Fibroblast of the aortic adventitia (primary cell): ENCODE results near the gene ATP5PB. TPM values are rescaled to one million over a fixed set of nuclear protein-coding genes. Genes with fewer than 3 reads are reported as not detected.
A peak's percentile ranks its signal among the peaks of the same experiment; 100 is the strongest.

Experiments
- DNase-seq: peaks from one replicate; pipeline ENCODE4 v3.0.0-alpha.2; 2010; ENCODE audit warnings: low read depth
- H3K4me3 ChIP-seq: 2 replicates; pipeline ENCODE4 v1.5.1; 2011; ENCODE audit warnings: low read depth, mild to moderate bottlenecking, control low read depth, low read length, moderate library complexity
- total RNA-seq: library from RNA; depleted of rRNA; stranded (reverse); fragments of >200 nt; gene quantifications from 2 replicates; pipeline ENCODE4 v1.2.3, GENCODE V29; 2012; ENCODE audit warnings: low replicate concordance
- TF ChIP-seq, protein P1 (sequence below): IDR thresholded peaks from 2 replicates; pipeline ENCODE4 v1.5.1; 2011; ENCODE audit warnings: mild to moderate bottlenecking, low read length, control low read depth, inconsistent platforms; ENCODE audit not compliant: insufficient read depth

ATP5PB gene
- total RNA-seq, 1 donor = 301 TPM

- DNase-seq = no peak
- TF ChIP-seq, protein P1, sequence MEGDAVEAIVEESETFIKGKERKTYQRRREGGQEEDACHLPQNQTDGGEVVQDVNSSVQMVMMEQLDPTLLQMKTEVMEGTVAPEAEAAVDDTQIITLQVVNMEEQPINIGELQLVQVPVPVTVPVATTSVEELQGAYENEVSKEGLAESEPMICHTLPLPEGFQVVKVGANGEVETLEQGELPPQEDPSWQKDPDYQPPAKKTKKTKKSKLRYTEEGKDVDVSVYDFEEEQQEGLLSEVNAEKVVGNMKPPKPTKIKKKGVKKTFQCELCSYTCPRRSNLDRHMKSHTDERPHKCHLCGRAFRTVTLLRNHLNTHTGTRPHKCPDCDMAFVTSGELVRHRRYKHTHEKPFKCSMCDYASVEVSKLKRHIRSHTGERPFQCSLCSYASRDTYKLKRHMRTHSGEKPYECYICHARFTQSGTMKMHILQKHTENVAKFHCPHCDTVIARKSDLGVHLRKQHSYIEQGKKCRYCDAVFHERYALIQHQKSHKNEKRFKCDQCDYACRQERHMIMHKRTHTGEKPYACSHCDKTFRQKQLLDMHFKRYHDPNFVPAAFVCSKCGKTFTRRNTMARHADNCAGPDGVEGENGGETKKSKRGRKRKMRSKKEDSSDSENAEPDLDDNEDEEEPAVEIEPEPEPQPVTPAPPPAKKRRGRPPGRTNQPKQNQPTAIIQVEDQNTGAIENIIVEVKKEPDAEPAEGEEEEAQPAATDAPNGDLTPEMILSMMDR = no peak
- H3K4me3 ChIP-seq = no peak overlapping the region
Observed at GRCh38 chr1:111453706-111454105, 4.4 kb downstream of the ATP5PB start.

DNA sequence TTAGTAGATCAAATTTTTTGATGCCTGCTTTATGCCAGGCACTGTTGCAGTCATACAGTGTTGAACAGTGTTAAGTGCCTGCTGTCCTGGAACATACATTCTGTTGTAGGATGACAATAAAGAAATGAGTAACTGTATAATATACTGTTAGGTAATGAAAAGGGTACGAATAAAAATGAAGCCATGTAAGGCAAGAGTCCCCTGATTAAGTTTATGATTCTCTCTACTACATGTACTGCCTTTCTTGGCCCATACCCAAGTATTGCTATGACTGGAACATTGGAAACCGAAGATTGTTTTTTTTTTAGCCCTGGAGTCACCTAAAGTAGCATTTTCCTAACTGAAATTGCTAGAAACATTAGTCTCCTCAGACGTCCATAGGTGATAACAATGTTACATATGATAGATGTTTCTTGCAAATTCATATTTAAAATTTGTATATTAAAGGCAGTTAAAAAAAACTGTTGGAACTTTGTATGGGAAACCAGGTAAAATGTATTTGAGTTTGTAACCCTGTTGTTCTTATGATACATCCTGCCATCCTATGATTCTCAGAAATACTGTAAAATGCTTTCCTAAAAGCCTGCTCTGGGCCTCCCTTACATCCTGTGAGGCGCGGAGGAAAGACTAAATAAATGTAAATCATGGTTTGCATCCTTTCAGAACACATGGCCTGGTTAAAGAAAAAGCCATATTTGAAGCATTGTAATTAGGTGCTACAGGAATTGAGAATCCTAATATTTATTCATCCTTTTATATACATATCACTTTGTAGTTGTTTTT lies 5.8 kb downstream of the ATP5PB start:
- no peak for DNase-seq
- TF ChIP-seq, protein P1 = no peak
- H3K4me3 ChIP-seq = no peak overlapping the region

- H3K4me3 ChIP-seq = no peak overlapping the region
- no peak for DNase-seq
- TF ChIP-seq, protein P1 = no peak
Observed at GRCh38 chr1:111455642-111456031, 6.4 kb downstream of the ATP5PB start.

DNA sequence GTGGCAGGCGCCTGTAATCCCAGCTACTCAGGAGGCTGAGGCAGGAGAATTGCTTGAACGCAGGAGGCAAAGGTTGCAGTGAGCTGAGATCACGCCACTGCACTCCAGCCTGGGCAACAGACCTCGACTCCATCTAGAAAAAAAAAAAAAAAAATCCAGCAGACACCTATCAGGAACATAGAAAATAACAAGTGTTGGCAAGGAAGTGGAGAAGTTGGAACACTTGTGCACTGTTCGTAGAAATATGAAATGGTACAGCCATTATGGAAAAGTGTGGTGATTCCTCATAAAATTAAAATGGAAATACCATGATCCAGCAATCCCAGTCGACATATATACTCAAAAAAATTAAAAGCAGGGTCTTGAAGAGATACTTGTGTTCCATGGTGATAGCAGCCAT lies 12.5 kb downstream of the ATP5PB start:
- H3K4me3 ChIP-seq = no peak overlapping the region
- DNase-seq = no peak
- TF ChIP-seq, protein P1 = no peak

DNA sequence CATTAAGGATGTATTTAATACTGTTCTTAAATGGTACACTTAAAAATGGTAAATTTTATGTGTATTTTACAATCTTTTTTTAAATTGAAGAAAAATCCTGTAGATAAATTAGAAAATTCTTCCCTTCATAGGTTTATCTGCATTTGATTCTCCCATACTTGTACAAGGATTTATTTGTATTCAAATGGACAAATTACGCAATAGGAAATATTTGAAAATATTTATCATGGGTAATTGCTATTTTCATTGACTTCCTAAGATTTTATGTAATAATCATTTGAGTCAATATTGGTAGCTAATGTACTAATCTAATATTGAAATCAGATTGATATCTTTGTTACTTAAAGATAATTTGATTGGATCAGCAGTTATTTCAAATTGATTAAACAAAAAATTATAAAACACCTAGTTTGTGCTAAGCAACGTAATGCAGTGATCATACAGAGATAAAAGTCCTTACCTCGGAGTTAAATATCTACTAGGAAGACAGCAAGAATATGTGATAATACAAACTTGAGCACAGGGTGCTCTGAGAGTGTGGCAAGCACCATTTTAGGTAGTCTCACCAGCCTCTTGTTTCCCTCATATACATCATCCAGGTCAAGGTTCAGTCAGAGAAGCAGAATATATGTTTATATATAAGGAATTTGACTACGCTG lies 13.2 kb downstream of the ATP5PB start:
- H3K4me3 ChIP-seq = no peak overlapping the region
- no peak for DNase-seq
- TF ChIP-seq, protein P1 = no peak

GRCh38 chr1:111463029-111463683 lies 13.9 kb downstream of the ATP5PB start:
- peak; percentile 62 for DNase-seq
- H3K4me3 ChIP-seq = no peak overlapping the region
- TF ChIP-seq, protein P1 = no peak
